Ramos (cell line): Measurements from ENCODE around the gene PROCR.
"Not testable (repeated sequence)": the region's sequence is repeated elsewhere in the genome, so short reads cannot be mapped to it uniquely, and the experiment has no call there.

Experiments used
- in situ Hi-C: fragments of 300-500 bp; cut with MboI; formaldehyde crosslinking; loops from one replicate; pipeline ENCODE4 v1.14.3; 2022; ENCODE audit warnings: low sequenced_read_pairs; ENCODE audit not compliant: unreplicated experiment

Gene PROCR

GRCh38 chr20:35191419-35192117 lies 19.7 kb downstream of the PROCR start:
- in situ Hi-C loops = no loop called here

- in situ Hi-C loops = no loop called here
Observed at GRCh38 chr20:35192118-35192872, 20.4 kb downstream of the PROCR start.

- in situ Hi-C loops = not testable (repeated sequence)
Observed at GRCh38 chr20:35193031-35193791, 21.3 kb downstream of the PROCR start.

- in situ Hi-C loops = no loop called here
Observed at GRCh38 chr20:35196313-35196712, 24.4 kb downstream of the PROCR start.

- in situ Hi-C loops = no loop called here
Observed at GRCh38 chr20:35199740-35200139, 27.9 kb downstream of the PROCR start.

GRCh38 chr20:35200267-35200666 lies 28.4 kb downstream of the PROCR start:
- in situ Hi-C loops = no loop called here

- in situ Hi-C loops = not testable (repeated sequence)
Observed at GRCh38 chr20:35201467-35201866, 29.6 kb downstream of the PROCR start.

GRCh38 chr20:35206802-35207201 lies 34.9 kb downstream of the PROCR start:
- in situ Hi-C loops = no loop called here

GRCh38 chr20:35207950-35208611 lies 36.2 kb downstream of the PROCR start:
- in situ Hi-C loops = no loop called here

- in situ Hi-C loops = loop anchor here (10.0 kb wide), 1 partner anchor 381 kb away; no protein-coding TSS in a partner anchor
Observed at GRCh38 chr20:35215066-35215956, 43.4 kb downstream of the PROCR start.

GRCh38 chr20:35216541-35216940 lies 44.7 kb downstream of the PROCR start:
- in situ Hi-C loops = loop anchor here (10.0 kb wide), 1 partner anchor 382 kb away; no protein-coding TSS in a partner anchor

GRCh38 chr20:35223941-35224340 lies 52.1 kb downstream of the PROCR start:
- in situ Hi-C loops = no loop called here

- in situ Hi-C loops = no loop called here
Observed at GRCh38 chr20:35224536-35224935, 52.7 kb downstream of the PROCR start.

- in situ Hi-C loops = no loop called here
Observed at GRCh38 chr20:35225319-35226125, 53.6 kb downstream of the PROCR start.

GRCh38 chr20:35226126-35226883 lies 54.4 kb downstream of the PROCR start, which contains the start of gene MMP24:
Gene MMP24, plus strand, starts transcription at chr20:35226690. Its CDS starts 49 bp downstream, at chr20:35226739.
- in situ Hi-C loops = no loop called here
